Epithelial cell of esophagus (primary cell): ENCODE data around the gene RAD23A.
"Not testable (repeated sequence)": the region's sequence is repeated elsewhere in the genome, so short reads cannot be mapped to it uniquely, and the experiment has no call there.

Source experiments
- DNase-seq: peaks from one replicate; pipeline ENCODE4 v3.0.0; 2010; ENCODE audit warnings: low read depth
- H3K4me3 ChIP-seq: 2 replicates; pipeline ENCODE4 v1.5.1; 2011; ENCODE audit warnings: mild to moderate bottlenecking, low read length, control low read depth
- CTCF ChIP-seq: IDR thresholded peaks from 2 replicates; pipeline ENCODE4 v1.5.1; 2011; ENCODE audit warnings: low read depth, mild to moderate bottlenecking, low read length, control low read depth, inconsistent platforms; ENCODE audit not compliant: insufficient read depth; ENCODE audit errors: missing control alignments

Gene RAD23A

DNA sequence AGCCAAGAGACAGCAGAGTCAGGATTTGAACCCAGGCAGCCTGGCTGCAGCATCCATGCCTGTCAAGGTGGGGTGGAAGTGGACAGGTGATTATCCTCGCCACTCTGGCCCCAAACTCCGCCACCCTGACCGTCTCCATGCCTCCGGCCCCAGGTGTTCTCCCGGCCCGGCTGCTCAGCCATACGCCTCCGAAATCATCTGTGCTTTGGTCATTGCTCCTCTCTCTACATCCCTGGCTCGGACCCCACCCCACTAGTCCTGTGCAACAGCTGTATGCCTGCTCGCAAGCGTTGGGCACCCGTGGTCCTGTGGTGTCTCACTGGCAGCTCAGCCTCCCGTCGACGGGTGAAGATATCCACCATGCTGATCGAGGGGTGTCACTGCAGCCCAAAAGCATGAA is 27.6 kb downstream of the RAD23A start:
- no peak for DNase-seq
- no peak for TF ChIP-seq CTCF
- H3K4me3 ChIP-seq = no peak overlapping the region

GRCh38 chr19:12974301-12975220 is 28.9 kb downstream of the RAD23A start:
- TF ChIP-seq CTCF = no peak
- DNase-seq = no peak
- no peak overlapping the region for H3K4me3 ChIP-seq

GRCh38 chr19:12975221-12975741 is 29.6 kb downstream of the RAD23A start:
- no peak for DNase-seq
- no peak for TF ChIP-seq CTCF
- no peak overlapping the region for H3K4me3 ChIP-seq

- H3K4me3 ChIP-seq, DNase-seq: not testable (repeated sequence)
Observed at GRCh38 chr19:12976109-12976508, 30.4 kb downstream of the RAD23A start.

- no peak for TF ChIP-seq CTCF
- DNase-seq = no peak
- H3K4me3 ChIP-seq = no peak overlapping the region
Observed at GRCh38 chr19:12979974-12980373, 34.3 kb downstream of the RAD23A start.

DNA sequence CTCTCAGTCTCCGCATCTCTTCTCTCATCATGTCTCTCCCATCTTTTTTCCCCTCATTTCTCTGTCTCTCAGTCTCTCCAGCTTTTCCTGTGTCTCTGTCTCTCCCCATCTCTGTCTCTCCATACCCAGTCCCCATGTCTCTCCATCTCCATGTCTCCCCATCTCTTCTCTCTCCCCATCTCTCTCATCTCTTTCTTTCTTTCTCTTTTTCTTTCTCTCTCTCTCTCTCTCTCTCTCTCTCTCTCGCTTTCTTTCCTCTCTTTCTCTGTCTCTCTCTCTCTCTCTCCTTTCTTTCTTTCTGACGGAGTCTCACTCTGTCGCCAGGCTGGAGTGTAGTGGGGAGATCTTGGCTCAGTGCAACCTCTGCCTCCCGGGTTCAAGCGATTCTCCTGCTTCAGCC is 37.0 kb downstream of the RAD23A start:
- H3K4me3 ChIP-seq = no peak overlapping the region
- no peak for TF ChIP-seq CTCF
- no peak for DNase-seq

- TF ChIP-seq CTCF = no peak
- no peak for DNase-seq
- H3K4me3 ChIP-seq = no peak overlapping the region
Observed at GRCh38 chr19:12983091-12983490, 37.4 kb downstream of the RAD23A start.
